ENCODE results near the gene PLPPR2. TPM values are rescaled to one million over a fixed set of nuclear protein-coding genes. Genes with fewer than 3 reads are reported as not detected.
A peak's percentile ranks its signal among the peaks of the same experiment; 100 is the strongest.
"Not testable (repeated sequence)": the region's sequence is repeated elsewhere in the genome, so short reads cannot be mapped to it uniquely, and the experiment has no call there.

PLPPR2 gene
- total RNA-seq, 1 experiment from 2014 or later, result 2.2 TPM

GRCh38 chr19:11338569-11339253 lies 16.5 kb upstream of the PLPPR2 start:
- no peak for DNase-seq (ENCODE audit: low read depth)
- in situ Hi-C loops (cut with HindIII; ENCODE audit: low pct_unique_long_range_greater_than_20kb, low sequenced_read_pairs), result no loop called here

- in situ Hi-C loops (cut with HindIII; ENCODE audit: low pct_unique_long_range_greater_than_20kb, low sequenced_read_pairs), result no loop called here
- peak; percentile 76 for DNase-seq (ENCODE audit: low read depth)
These were observed 15.8 kb upstream of the PLPPR2 start, which contains the start of gene RAB3D for GRCh38 chr19:11339254-11340098. TSS of gene RAB3D (minus strand) at chr19:11339657. CDS start at chr19:11337399, 2,258 bp downstream.

GRCh38 chr19:11340099-11340467 lies 15.1 kb upstream of the PLPPR2 start:
- DNase-seq (ENCODE audit: low read depth); in situ Hi-C loops (cut with HindIII; ENCODE audit: low pct_unique_long_range_greater_than_20kb, low sequenced_read_pairs): not testable (repeated sequence)

- no peak for DNase-seq (ENCODE audit: low read depth)
- in situ Hi-C loops (cut with HindIII; ENCODE audit: low pct_unique_long_range_greater_than_20kb, low sequenced_read_pairs), result no loop called here
These were observed 12.8 kb upstream of the PLPPR2 start for GRCh38 chr19:11342429-11342828.

- peak; percentile 52 for DNase-seq (ENCODE audit: low read depth)
- in situ Hi-C loops (cut with HindIII; ENCODE audit: low pct_unique_long_range_greater_than_20kb, low sequenced_read_pairs), result no loop called here
These were observed 10.0 kb upstream of the PLPPR2 start for GRCh38 chr19:11345122-11345803.

GRCh38 chr19:11346104-11346940 lies 8.9 kb upstream of the PLPPR2 start, which contains the start of the genes CCDC159 and TMEM205:
TSS of gene CCDC159 (plus strand) at chr19:11346519. CDS start at chr19:11346607, 88 bp downstream.
TSS of gene TMEM205 (minus strand) at chr19:11346268. CDS start at chr19:11345619, 649 bp downstream.
- in situ Hi-C loops (cut with HindIII; ENCODE audit: low pct_unique_long_range_greater_than_20kb, low sequenced_read_pairs), result no loop called here
- peak; percentile 100 for DNase-seq (ENCODE audit: low read depth)

- DNase-seq (ENCODE audit: low read depth), result no peak
- in situ Hi-C loops (cut with HindIII; ENCODE audit: low pct_unique_long_range_greater_than_20kb, low sequenced_read_pairs), result no loop called here
These were observed 7.6 kb upstream of the PLPPR2 start for GRCh38 chr19:11347546-11348039.

GRCh38 chr19:11349171-11349570 lies 6.1 kb upstream of the PLPPR2 start:
- no peak for DNase-seq (ENCODE audit: low read depth)
- in situ Hi-C loops (cut with HindIII; ENCODE audit: low pct_unique_long_range_greater_than_20kb, low sequenced_read_pairs), result no loop called here

- DNase-seq (ENCODE audit: low read depth); in situ Hi-C loops (cut with HindIII; ENCODE audit: low pct_unique_long_range_greater_than_20kb, low sequenced_read_pairs): not testable (repeated sequence)
These were observed 1.1 kb upstream of the PLPPR2 start for GRCh38 chr19:11354102-11354501.

- in situ Hi-C loops (cut with HindIII; ENCODE audit: low pct_unique_long_range_greater_than_20kb, low sequenced_read_pairs), result no loop called here
- DNase-seq (ENCODE audit: low read depth), result no peak
These were observed 804 bp downstream of the PLPPR2 start for GRCh38 chr19:11356074-11356397.

GRCh38 chr19:11356676-11357550 lies 1.7 kb downstream of the PLPPR2 start:
- in situ Hi-C loops (cut with HindIII; ENCODE audit: low pct_unique_long_range_greater_than_20kb, low sequenced_read_pairs), result no loop called here
- no peak for DNase-seq (ENCODE audit: low read depth)

GRCh38 chr19:11359421-11359820 lies 4.2 kb downstream of the PLPPR2 start:
- in situ Hi-C loops (cut with HindIII; ENCODE audit: low pct_unique_long_range_greater_than_20kb, low sequenced_read_pairs), result no loop called here
- DNase-seq (ENCODE audit: low read depth), result no peak

- peak; percentile 37 for DNase-seq (ENCODE audit: low read depth)
- in situ Hi-C loops (cut with HindIII; ENCODE audit: low pct_unique_long_range_greater_than_20kb, low sequenced_read_pairs), result no loop called here
These were observed 6.0 kb downstream of the PLPPR2 start for GRCh38 chr19:11361037-11361770.

- in situ Hi-C loops (cut with HindIII; ENCODE audit: low pct_unique_long_range_greater_than_20kb, low sequenced_read_pairs), result no loop called here
- DNase-seq (ENCODE audit: low read depth), result no peak
These were observed 6.8 kb downstream of the PLPPR2 start for GRCh38 chr19:11361771-11362731.

GRCh38 chr19:11363881-11364280 lies 8.6 kb downstream of the PLPPR2 start:
- in situ Hi-C loops (cut with HindIII; ENCODE audit: low pct_unique_long_range_greater_than_20kb, low sequenced_read_pairs), result no loop called here

More at GRCh38 chr19:11363881-11364280, 8.6 kb downstream of the PLPPR2 start:
- DNase-seq (ENCODE audit: low read depth), result no peak
